Peyer's patch (tissue), 4 donors: ENCODE results near the gene FKBP7. TPM values are rescaled to one million over a fixed set of nuclear protein-coding genes. Genes with fewer than 3 reads are reported as not detected.

ENCODE experiments used
- DNase-seq, 3 donors: peaks; one replicate each; pipeline ENCODE4 v3.0.0-alpha.2; 2017 to 2019
- H3K27ac ChIP-seq, 4 donors: fragments of 200-600 bp; sonication (generic); one replicate each; pipeline ENCODE4 v1.5.1; 2016 to 2019
- H3K27me3 ChIP-seq, 2 donors: fragments of 200-600 bp; sonication (generic); one replicate each; pipeline ENCODE4 v1.5.1; 2019
- H3K36me3 ChIP-seq, 3 donors: fragments of 200-600 bp; sonication (generic); one replicate each; pipeline ENCODE4 v1.5.1; 2016 to 2019
- H3K4me1 ChIP-seq, 4 donors: fragments of 200-600 bp; sonication (generic); one replicate each; pipeline ENCODE4 v1.5.1; 2016 to 2019
- H3K4me3 ChIP-seq, 4 donors: fragments of 200-600 bp; sonication (generic); 1 replicate in 3 of 4; 2 replicates in 1 of 4; pipeline ENCODE4 v1.5.1; 2016 to 2019; ENCODE audit warnings: mild to moderate bottlenecking in 1 of 4
- H3K9me3 ChIP-seq, 4 donors: fragments of 200-600 bp; sonication (generic); one replicate each; pipeline ENCODE4 v1.5.1; 2016 to 2019; ENCODE audit warnings: mild to moderate bottlenecking in 1 of 4
- CTCF ChIP-seq, 6 experiments: fragments of 450-650 bp in 4 of 6; fragments of 200-600 bp in 2 of 6; sonication (generic) in 1 of 6; IDR thresholded peaks; one replicate each; pipeline ENCODE4 v1.5.1; 2017 to 2019; ENCODE audit warnings: antibody characterized with exemption in 6 of 6, mild to moderate bottlenecking in 3 of 6, moderate library complexity in 1 of 6
- POLR2A ChIP-seq, 2 donors: fragments of 450-650 bp; IDR thresholded peaks; one replicate each; pipeline ENCODE4 v1.5.1; 2017; ENCODE audit warnings: antibody characterized with exemption in 2 of 2, mild to moderate bottlenecking in 2 of 2, moderate library complexity in 2 of 2
- total RNA-seq, 4 donors: library from RNA; depleted of rRNA; stranded (reverse); fragments of >200 nt; gene quantifications; one replicate each; pipeline ENCODE4 v1.1.0, GENCODE V29; 2016

FKBP7 gene
- total RNA-seq, 4 donors from 2014 or later: 0.53 to 5.3 (median 1.0) TPM

GRCh38 chr2:178502751-178503150 is 24.4 kb upstream of the FKBP7 start:
- Histone ChIP-seq H3K36me3 (peaks cover 0 to 74% (median 0%) of the 10 kb centered on the region in 3 donors), H3K4me1 (no peaks in the 10 kb centered on the region), H3K4me3 (no peak overlapping the region), H3K27ac (no peak overlapping the region), H3K27me3 (no peaks in the 10 kb centered on the region), H3K9me3 (no peaks in the 10 kb centered on the region)
- no peak for DNase-seq
- TF ChIP-seq CTCF (IDR thresholded peaks at IDR 0.05) (no peak), POLR2A (IDR thresholded peaks at IDR 0.05) (no peak)

GRCh38 chr2:178499640-178500039 is 21.2 kb upstream of the FKBP7 start:
- DNase-seq: no peak
- Histone ChIP-seq H3K4me1 (peaks cover 0 to 5% (median 0%) of the 10 kb centered on the region in 4 donors), H3K27me3 (no peaks in the 10 kb centered on the region), H3K36me3 (peaks cover 0 to 98% (median 0%) of the 10 kb centered on the region in 3 donors), H3K9me3 (no peaks in the 10 kb centered on the region), H3K27ac (no peak overlapping the region), H3K4me3 (no peak overlapping the region)
- no peak for TF ChIP-seq CTCF (IDR thresholded peaks at IDR 0.05)
- no peak for TF ChIP-seq POLR2A (IDR thresholded peaks at IDR 0.05)

GRCh38 chr2:178498137-178498536 is 19.7 kb upstream of the FKBP7 start:
- no peak overlapping the region for H3K27ac ChIP-seq
- no peaks in the 10 kb centered on the region for H3K9me3 ChIP-seq
- TF ChIP-seq CTCF (IDR thresholded peaks at IDR 0.05) (no peak), POLR2A (IDR thresholded peaks at IDR 0.05) (no peak)
- H3K4me3 ChIP-seq: no peak overlapping the region
- peaks cover 0 to 5% (median 0%) of the 10 kb centered on the region in 4 donors for H3K4me1 ChIP-seq
- no peaks in the 10 kb centered on the region for H3K27me3 ChIP-seq
- no peak for DNase-seq
- H3K36me3 ChIP-seq: peaks cover 0 to 96% (median 0%) of the 10 kb centered on the region in 3 donors

- Histone ChIP-seq H3K27ac (peak overlapping the region in 1 of 4 donors; percentile 29), H3K9me3 (no peaks in the 10 kb centered on the region), H3K4me1 (peaks cover 0 to 5% (median 0%) of the 10 kb centered on the region in 4 donors), H3K27me3 (no peaks in the 10 kb centered on the region), H3K4me3 (no peak overlapping the region), H3K36me3 (peaks cover 0 to 87% (median 0%) of the 10 kb centered on the region in 3 donors)
- DNase-seq: no peak
- TF ChIP-seq CTCF (IDR thresholded peaks at IDR 0.05) (peak in 1 of 6 experiments; percentile 12), POLR2A (IDR thresholded peaks at IDR 0.05) (no peak)
These were observed 17.6 kb upstream of the FKBP7 start for GRCh38 chr2:178496049-178496448.

GRCh38 chr2:178491612-178492011 is 13.2 kb upstream of the FKBP7 start:
- Histone ChIP-seq H3K9me3 (no peaks in the 10 kb centered on the region), H3K27me3 (no peaks in the 10 kb centered on the region), H3K4me1 (peaks cover 0 to 5% (median 0%) of the 10 kb centered on the region in 4 donors), H3K27ac (no peak overlapping the region), H3K36me3 (peaks cover 0 to 54% (median 0%) of the 10 kb centered on the region in 3 donors), H3K4me3 (no peak overlapping the region)
- DNase-seq: no peak
- TF ChIP-seq CTCF (IDR thresholded peaks at IDR 0.05) (no peak), POLR2A (IDR thresholded peaks at IDR 0.05) (no peak)

GRCh38 chr2:178485356-178485755 is 7.0 kb upstream of the FKBP7 start:
- no peak for DNase-seq
- Histone ChIP-seq H3K4me1 (peaks cover 0 to 42% (median 11%) of the 10 kb centered on the region in 4 donors), H3K27me3 (no peaks in the 10 kb centered on the region), H3K4me3 (no peak overlapping the region), H3K27ac (no peak overlapping the region), H3K9me3 (no peaks in the 10 kb centered on the region), H3K36me3 (peaks cover 0 to 2% (median 0%) of the 10 kb centered on the region in 3 donors)
- TF ChIP-seq POLR2A (IDR thresholded peaks at IDR 0.05) (no peak), CTCF (IDR thresholded peaks at IDR 0.05) (no peak)
